ENCODE data around the gene DCHS2.
"Not testable (repeated sequence)": the region's sequence is repeated elsewhere in the genome, so short reads cannot be mapped to it uniquely, and the experiment has no call there.

DCHS2 gene

GRCh38 chr4:154314248-154314647 lies 177.4 kb downstream of the DCHS2 start:
- no peak for DNase-seq

GRCh38 chr4:154313004-154313585 lies 178.5 kb downstream of the DCHS2 start:
- no peak for DNase-seq

- no peak for DNase-seq
Measured at GRCh38 chr4:154312246-154312645, 179.4 kb downstream of the DCHS2 start.

- DNase-seq: no peak
Measured at GRCh38 chr4:154310578-154310977, 181.0 kb downstream of the DCHS2 start.

- no peak for DNase-seq
Measured at GRCh38 chr4:154308207-154308606, 183.4 kb downstream of the DCHS2 start.

GRCh38 chr4:154307451-154307850 lies 184.1 kb downstream of the DCHS2 start:
- no peak for DNase-seq

- DNase-seq: no peak
Measured at GRCh38 chr4:154305616-154306015, 186.0 kb downstream of the DCHS2 start.

GRCh38 chr4:154304679-154305078 lies 186.9 kb downstream of the DCHS2 start:
- no peak for DNase-seq

- DNase-seq: no peak
Measured at GRCh38 chr4:154294652-154295350, 196.8 kb downstream of the DCHS2 start.

- DNase-seq: no peak
Measured at GRCh38 chr4:154293427-154293826, 198.2 kb downstream of the DCHS2 start.

- DNase-seq: no peak
Measured at GRCh38 chr4:154292589-154292988, 199.0 kb downstream of the DCHS2 start.

- DNase-seq: no peak
Measured at GRCh38 chr4:154277172-154277571, 214.4 kb downstream of the DCHS2 start.

GRCh38 chr4:154276496-154276895 lies 215.1 kb downstream of the DCHS2 start:
- no peak for DNase-seq

GRCh38 chr4:154254999-154255398 lies 236.6 kb downstream of the DCHS2 start:
- DNase-seq: no peak

GRCh38 chr4:154234576-154234975 lies 257.0 kb downstream of the DCHS2 start:
- no peak for DNase-seq

- no peak for DNase-seq
Measured at GRCh38 chr4:154231806-154232478, 259.7 kb downstream of the DCHS2 start.

- DNase-seq: no peak
Measured at GRCh38 chr4:154230723-154231122, 260.9 kb downstream of the DCHS2 start.

GRCh38 chr4:154230091-154230490 lies 261.5 kb downstream of the DCHS2 start:
- DNase-seq: no peak

- DNase-seq: no peak
Measured at GRCh38 chr4:154222875-154223274, 268.7 kb downstream of the DCHS2 start.

GRCh38 chr4:154218051-154218450 lies 273.5 kb downstream of the DCHS2 start:
- DNase-seq: no peak

GRCh38 chr4:154217384-154217783 lies 274.2 kb downstream of the DCHS2 start:
- not testable (repeated sequence) for DNase-seq

- DNase-seq: no peak
Measured at GRCh38 chr4:154211506-154211905, 280.1 kb downstream of the DCHS2 start.

GRCh38 chr4:154208424-154208823 lies 283.2 kb downstream of the DCHS2 start:
- no peak for DNase-seq

GRCh38 chr4:154205471-154205870 lies 286.1 kb downstream of the DCHS2 start:
- no peak for DNase-seq

All from MV-4-11 (cell line).